Measurements from ENCODE around the gene IGSF9B.
A peak's percentile ranks its signal among the peaks of the same experiment; 100 is the strongest.

IGSF9B gene

GRCh38 chr11:133934599-133935550 is 21.9 kb downstream of the IGSF9B start:
- FAIRE-seq (no peak), DNase-seq (ENCODE audit: insufficient read length, low spot score) (no peak)
- TF ChIP-seq POLR2AphosphoS5 (IDR thresholded peaks at IDR 0.05; ENCODE audit: low read depth, low read length) (no peak), TAF1 (IDR thresholded peaks at IDR 0.05; ENCODE audit: low read depth, low read length) (no peak), SPI1 (IDR thresholded peaks at IDR 0.05; ENCODE audit: low read depth, low read length) (no peak), PAX5 (IDR thresholded peaks at IDR 0.05; ENCODE audit: insufficient read depth, low read length, severe bottlenecking) (no peak), POU2F2 (IDR thresholded peaks at IDR 0.05; ENCODE audit: low read depth, low read length) (no peak), POLR2A (IDR thresholded peaks at IDR 0.05; ENCODE audit: low read depth, low read length) (no peak)

GRCh38 chr11:133934096-133934495 is 22.7 kb downstream of the IGSF9B start:
- TF ChIP-seq POLR2A (IDR thresholded peaks at IDR 0.05; ENCODE audit: low read depth, low read length): no peak
- no peak for TF ChIP-seq PAX5 (IDR thresholded peaks at IDR 0.05; ENCODE audit: insufficient read depth, low read length, severe bottlenecking)
- TF ChIP-seq SPI1 (IDR thresholded peaks at IDR 0.05; ENCODE audit: low read depth, low read length): no peak
- TF ChIP-seq TAF1 (IDR thresholded peaks at IDR 0.05; ENCODE audit: low read depth, low read length): no peak
- TF ChIP-seq POLR2AphosphoS5 (IDR thresholded peaks at IDR 0.05; ENCODE audit: low read depth, low read length): no peak
- no peak for TF ChIP-seq POU2F2 (IDR thresholded peaks at IDR 0.05; ENCODE audit: low read depth, low read length)
- FAIRE-seq (no peak), DNase-seq (ENCODE audit: insufficient read length, low spot score) (no peak)

- FAIRE-seq: no peak
- no peak for DNase-seq (ENCODE audit: insufficient read length, low spot score)
- no peak for TF ChIP-seq TAF1 (IDR thresholded peaks at IDR 0.05; ENCODE audit: low read depth, low read length)
- no peak for TF ChIP-seq SPI1 (IDR thresholded peaks at IDR 0.05; ENCODE audit: low read depth, low read length)
- TF ChIP-seq POLR2AphosphoS5 (IDR thresholded peaks at IDR 0.05; ENCODE audit: low read depth, low read length): no peak
- TF ChIP-seq POLR2A (IDR thresholded peaks at IDR 0.05; ENCODE audit: low read depth, low read length): no peak
- no peak for TF ChIP-seq PAX5 (IDR thresholded peaks at IDR 0.05; ENCODE audit: insufficient read depth, low read length, severe bottlenecking)
- no peak for TF ChIP-seq POU2F2 (IDR thresholded peaks at IDR 0.05; ENCODE audit: low read depth, low read length)
Observed at GRCh38 chr11:133931449-133932060, 25.2 kb downstream of the IGSF9B start.

GRCh38 chr11:133930767-133931448 is 25.9 kb downstream of the IGSF9B start:
- TF ChIP-seq POLR2A (IDR thresholded peaks at IDR 0.05; ENCODE audit: low read depth, low read length) (no peak), SPI1 (IDR thresholded peaks at IDR 0.05; ENCODE audit: low read depth, low read length) (no peak), POU2F2 (IDR thresholded peaks at IDR 0.05; ENCODE audit: low read depth, low read length) (no peak)
- FAIRE-seq (no peak), DNase-seq (ENCODE audit: insufficient read length, low spot score) (no peak)

GRCh38 chr11:133930053-133930766 is 26.6 kb downstream of the IGSF9B start:
- TF ChIP-seq TAF1 (IDR thresholded peaks at IDR 0.05; ENCODE audit: low read depth, low read length): no peak
- no peak for TF ChIP-seq SPI1 (IDR thresholded peaks at IDR 0.05; ENCODE audit: low read depth, low read length)
- TF ChIP-seq POLR2AphosphoS5 (IDR thresholded peaks at IDR 0.05; ENCODE audit: low read depth, low read length): no peak
- TF ChIP-seq PAX5 (IDR thresholded peaks at IDR 0.05; ENCODE audit: insufficient read depth, low read length, severe bottlenecking): no peak
- no peak for TF ChIP-seq POLR2A (IDR thresholded peaks at IDR 0.05; ENCODE audit: low read depth, low read length)
- no peak for TF ChIP-seq POU2F2 (IDR thresholded peaks at IDR 0.05; ENCODE audit: low read depth, low read length)
- DNase-seq (ENCODE audit: insufficient read length, low spot score) (no peak), FAIRE-seq (no peak)

- TF ChIP-seq SPI1 (IDR thresholded peaks at IDR 0.05; ENCODE audit: low read depth, low read length): no peak
- TF ChIP-seq TAF1 (IDR thresholded peaks at IDR 0.05; ENCODE audit: low read depth, low read length): no peak
- TF ChIP-seq POLR2AphosphoS5 (IDR thresholded peaks at IDR 0.05; ENCODE audit: low read depth, low read length): no peak
- TF ChIP-seq PAX5 (IDR thresholded peaks at IDR 0.05; ENCODE audit: insufficient read depth, low read length, severe bottlenecking): no peak
- TF ChIP-seq POLR2A (IDR thresholded peaks at IDR 0.05; ENCODE audit: low read depth, low read length): no peak
- no peak for TF ChIP-seq POU2F2 (IDR thresholded peaks at IDR 0.05; ENCODE audit: low read depth, low read length)
- no peak for DNase-seq (ENCODE audit: insufficient read length, low spot score)
- no peak for FAIRE-seq
Observed at GRCh38 chr11:133929401-133930052, 27.2 kb downstream of the IGSF9B start.

- FAIRE-seq: peak; percentile 45
- DNase-seq (ENCODE audit: insufficient read length, low spot score): no peak
- TF ChIP-seq POU2F2 (IDR thresholded peaks at IDR 0.05; ENCODE audit: low read depth, low read length): no peak
- no peak for TF ChIP-seq PAX5 (IDR thresholded peaks at IDR 0.05; ENCODE audit: insufficient read depth, low read length, severe bottlenecking)
- no peak for TF ChIP-seq SPI1 (IDR thresholded peaks at IDR 0.05; ENCODE audit: low read depth, low read length)
- TF ChIP-seq TAF1 (IDR thresholded peaks at IDR 0.05; ENCODE audit: low read depth, low read length): no peak
- TF ChIP-seq POLR2AphosphoS5 (IDR thresholded peaks at IDR 0.05; ENCODE audit: low read depth, low read length): no peak
- no peak for TF ChIP-seq POLR2A (IDR thresholded peaks at IDR 0.05; ENCODE audit: low read depth, low read length)
Observed at GRCh38 chr11:133928628-133929059, 28.1 kb downstream of the IGSF9B start.

All from GM12891 (cell line).